Right renal pelvis (tissue), 4 donors: ENCODE data around the gene FBXL7. TPM values are rescaled to one million over a fixed set of nuclear protein-coding genes. Genes with fewer than 3 reads are reported as not detected.

ENCODE experiments used
- DNase-seq, 4 donors: peaks; one replicate each; pipeline ENCODE4 v3.0.0-alpha.2; 2013; ENCODE audit warnings: low read depth in 4 of 4, low spot score in 3 of 4, missing footprints in 1 of 4
- polyA plus RNA-seq, 4 donors: library from polyadenylated mRNA; unstranded; fragments of 120-200 nt; gene quantifications; one replicate each; pipeline ENCODE4 v1.2.1, GENCODE V29; 2013; ENCODE audit not compliant: insufficient read length in 4 of 4

FBXL7 gene
- polyA plus RNA-seq, 4 donors = 25.9 to 30.1 (median 28.2) TPM

DNA sequence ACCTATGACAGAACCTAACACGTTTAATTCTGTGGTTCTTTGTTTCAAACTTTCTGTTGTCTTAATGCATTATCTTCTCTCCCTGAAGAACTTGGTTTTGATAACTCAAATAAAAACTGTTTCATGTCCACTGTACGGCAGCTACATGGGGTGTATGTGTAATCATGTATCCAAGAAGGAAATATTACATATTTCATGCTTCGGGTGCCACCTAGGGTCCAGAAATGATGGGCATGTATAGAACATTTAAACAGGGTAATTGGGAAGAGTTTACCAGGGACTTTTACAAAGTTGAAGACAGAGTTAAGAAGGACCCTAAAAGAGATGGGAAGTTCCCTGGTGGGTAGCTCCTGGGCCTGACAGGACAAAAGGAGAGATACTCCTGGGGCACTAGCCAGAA lies 291.3 kb downstream of the FBXL7 start:
- no peak for DNase-seq

DNA sequence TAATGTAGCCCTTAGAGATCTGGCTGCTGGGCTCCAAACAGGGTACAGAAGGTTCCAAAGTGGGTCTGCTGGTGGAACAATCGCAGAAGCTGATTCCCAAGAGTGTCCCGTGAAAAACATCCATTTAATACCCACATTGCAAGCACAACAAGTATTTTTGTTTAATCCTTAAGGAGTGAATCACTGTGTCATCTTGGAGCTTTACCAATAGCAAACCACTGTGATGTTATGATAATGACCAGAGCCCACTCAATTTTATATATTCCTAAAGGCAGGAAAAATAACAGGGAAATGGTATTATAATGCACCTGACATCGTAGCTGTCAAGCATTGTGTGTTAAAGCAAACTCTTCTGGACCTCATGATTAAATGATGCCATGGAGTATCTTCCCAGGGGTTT lies 291.9 kb downstream of the FBXL7 start:
- no peak for DNase-seq

DNA sequence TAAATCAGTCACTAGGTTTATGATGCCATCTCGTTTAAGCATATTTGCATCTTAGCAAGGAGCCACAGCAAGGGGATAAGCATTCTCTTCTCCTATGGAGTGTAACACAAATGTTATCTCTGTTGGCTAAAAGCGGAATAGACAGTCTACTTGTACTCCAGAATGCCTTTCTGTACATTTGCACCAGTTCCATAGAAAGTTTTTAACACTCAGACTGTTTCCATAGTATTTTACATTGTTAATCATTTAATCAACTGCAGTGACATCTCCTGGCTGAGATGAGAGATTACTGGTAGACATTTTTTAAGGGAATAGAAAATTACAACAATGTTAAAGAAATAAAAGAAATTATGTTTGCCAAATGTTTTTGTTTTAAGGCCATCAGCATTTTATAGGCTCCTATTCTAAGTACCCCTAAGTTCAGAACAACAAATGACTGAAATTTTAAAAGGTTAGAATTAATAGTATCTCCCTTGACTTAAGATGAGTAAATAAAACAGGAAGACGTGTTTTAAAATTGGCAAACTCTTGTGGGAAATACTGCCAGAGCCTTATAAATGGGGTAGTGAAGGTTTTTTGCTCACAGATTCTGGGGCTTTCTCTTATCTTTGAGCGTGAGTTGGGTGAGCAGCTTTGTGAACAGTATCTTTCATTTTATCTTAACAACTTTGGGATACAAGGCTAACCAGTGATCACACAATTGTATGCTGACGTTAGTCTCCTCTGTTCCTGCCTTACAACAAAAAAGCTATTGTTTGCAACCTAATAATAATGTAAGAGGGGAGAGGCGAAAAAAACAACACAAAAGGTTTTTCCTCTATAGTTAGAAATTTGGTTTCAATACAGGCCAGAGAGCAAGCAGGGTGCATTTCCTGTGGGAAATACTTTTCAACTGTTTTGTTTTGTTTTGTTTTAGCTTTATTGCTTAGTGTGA lies 294.3 kb downstream of the FBXL7 start:
- DNase-seq = peak in 1 of 4 donors; percentile 9

DNA sequence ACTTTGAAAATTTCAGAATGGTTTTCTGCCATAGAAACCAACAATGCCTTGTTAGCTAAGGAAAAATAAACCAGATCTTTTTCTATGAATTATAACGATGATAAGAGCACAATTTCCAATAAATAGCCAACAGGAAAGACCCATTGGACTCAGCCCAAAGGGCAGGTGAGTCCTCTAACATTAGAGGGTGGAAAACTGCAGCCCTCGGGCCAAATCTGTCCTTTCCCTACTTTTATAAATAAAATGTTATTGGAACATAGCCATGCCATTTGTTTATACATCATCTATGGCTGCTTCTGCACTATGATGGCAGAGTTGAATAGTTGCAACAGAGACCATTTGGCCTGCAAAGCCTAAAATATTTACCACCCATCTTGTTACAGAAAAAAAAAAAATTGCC lies 296.1 kb downstream of the FBXL7 start:
- no peak for DNase-seq

DNA sequence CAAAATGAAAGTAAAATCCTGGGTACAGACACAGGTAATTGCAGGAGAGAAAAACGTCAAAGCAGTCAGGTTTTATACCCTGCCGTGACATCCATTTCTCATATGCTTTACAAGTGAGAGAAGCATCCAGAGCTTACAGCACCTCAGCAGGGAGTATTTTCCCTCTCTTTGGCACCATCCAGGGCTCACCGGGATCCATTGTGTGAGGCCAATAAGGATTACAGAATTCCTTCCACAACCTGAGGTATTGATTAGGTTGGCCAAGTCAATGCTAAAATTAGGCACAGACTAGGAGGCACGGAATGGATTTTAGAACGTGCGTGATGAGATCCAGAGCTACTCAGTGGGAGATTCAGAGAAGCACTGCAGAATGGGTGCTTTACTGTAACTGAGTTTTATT lies 296.6 kb downstream of the FBXL7 start:
- no peak for DNase-seq

DNA sequence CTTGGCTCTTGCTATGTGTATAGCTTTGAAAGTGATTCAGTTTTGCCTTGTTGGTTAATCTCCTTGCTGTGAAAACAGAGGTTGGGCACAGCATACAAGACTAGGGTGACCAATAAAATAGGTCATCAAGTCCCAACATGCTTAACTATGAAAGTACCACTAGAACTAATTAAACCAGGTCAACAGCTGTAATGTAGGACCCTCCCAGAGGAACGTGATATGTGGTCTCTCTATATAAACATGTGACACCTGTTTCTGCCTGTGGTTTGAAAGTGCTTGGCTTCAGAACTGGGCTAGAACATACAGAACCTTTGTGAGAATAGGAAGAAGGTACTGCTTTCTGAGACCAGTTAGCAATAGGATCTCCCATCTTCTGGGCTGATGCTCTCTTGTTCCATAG lies 297.1 kb downstream of the FBXL7 start:
- no peak for DNase-seq

DNA sequence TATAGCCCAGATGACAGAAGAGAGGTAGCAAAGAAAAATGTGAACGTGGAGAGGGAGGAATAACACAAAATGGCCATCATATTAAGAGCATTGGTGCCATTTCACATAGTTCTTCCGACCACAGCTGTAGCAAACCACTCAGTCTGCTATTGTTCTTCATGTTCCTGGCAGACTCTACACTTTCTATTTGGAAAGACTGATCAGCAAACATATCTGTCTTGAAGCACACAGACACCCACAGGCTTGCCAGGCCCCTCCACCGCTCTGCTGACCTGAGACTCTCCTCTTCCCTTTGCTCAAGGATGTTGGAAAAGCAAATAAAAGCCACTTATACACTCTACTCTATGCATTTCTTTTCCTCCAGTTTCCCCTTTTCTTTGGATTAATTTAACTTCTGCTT lies 298.0 kb downstream of the FBXL7 start:
- no peak for DNase-seq

DNA sequence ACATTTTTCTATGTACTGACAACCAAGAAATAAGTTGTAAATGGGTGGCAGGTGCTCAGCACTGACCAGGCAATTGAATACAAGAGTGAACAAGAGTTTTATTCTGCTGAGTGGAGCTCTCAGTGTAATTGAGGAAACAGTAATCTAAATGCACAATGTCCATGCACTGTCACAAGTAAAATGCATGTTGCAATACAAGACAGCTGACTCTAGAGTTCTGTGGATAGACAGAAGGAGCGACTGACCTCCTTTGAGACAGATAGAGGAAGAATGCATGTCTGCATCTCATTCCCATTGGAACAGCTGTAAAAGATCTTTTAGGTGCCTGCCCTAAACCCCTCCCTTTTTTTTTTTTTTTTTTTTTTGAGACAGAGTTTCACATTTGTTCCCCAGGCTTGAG lies 299.0 kb downstream of the FBXL7 start:
- no peak for DNase-seq

DNA sequence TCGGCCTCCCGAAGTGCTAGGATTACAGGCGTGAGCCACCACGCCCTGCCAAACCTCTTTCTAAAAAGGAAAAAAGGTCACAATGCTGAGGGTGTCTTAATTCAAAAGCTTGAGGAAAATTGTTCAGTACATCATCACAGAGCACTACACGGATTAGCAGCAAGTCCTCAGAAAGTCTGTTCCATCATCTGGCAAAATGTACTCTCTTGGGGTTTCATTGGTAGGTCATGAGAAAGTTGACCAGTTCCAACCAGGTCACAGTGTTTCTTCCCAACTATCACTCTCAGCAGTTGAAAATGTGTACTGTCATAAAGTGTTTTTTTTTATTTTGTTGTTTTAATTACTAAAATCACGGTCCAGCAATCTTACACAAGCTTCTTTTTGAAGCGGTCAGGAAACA lies 299.6 kb downstream of the FBXL7 start:
- DNase-seq = no peak

DNA sequence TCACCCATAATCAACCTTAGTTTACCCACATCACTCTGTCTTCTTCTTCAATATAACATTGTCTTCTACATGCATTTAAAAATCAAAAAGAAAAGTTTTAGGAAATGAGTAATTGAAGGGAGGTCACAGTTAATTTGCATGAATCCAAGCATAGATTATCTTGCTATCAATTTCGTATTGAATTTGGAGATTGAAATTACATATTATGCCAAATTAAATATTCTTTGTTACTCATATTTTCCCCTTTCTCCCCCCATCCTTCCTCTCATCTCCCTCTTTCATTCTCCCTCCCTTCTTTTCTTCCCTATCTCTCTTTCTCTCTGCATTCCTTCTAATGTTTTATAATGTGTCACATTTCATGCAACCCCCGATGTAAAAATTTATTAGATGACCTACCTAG lies 303.3 kb downstream of the FBXL7 start:
- no peak for DNase-seq

DNA sequence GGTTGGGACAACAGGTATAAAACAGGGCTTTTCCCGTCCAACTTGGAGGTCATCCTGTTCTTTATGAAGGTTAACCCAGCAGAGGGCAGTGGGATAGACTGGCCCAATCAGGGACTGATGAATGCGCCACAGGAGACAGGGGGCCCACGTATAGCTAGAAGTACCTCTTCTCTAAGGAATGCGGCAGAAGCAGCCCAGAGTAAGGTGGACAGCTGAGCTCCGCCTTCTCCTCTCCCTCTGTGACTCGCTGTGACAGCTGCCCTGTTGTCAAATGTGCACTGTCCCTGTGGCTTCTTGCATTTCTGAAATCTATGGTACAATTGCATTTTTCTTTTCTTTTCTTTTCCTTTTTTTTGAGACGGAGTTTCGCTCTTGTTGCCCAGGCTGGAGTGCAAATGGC lies 306.6 kb downstream of the FBXL7 start:
- no peak for DNase-seq

DNA sequence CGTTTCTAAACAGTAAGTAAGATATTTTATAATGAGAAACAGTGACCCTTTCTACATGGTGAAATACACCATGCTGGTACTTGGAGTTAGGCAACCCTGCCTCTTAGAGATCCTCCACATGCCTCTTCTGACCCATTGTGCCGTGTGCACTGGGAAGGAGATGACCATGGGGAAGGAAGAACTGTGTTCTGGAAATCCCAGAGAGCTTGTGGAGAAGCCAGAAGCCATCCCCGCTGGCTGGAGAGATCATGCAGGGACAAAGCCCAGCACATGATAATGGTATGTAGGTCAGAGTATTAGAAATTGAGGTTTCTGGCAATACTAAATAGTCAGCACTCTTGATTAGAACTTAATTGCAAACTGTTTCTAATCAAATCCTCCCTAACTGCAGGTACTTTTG lies 307.3 kb downstream of the FBXL7 start:
- DNase-seq = no peak

DNA sequence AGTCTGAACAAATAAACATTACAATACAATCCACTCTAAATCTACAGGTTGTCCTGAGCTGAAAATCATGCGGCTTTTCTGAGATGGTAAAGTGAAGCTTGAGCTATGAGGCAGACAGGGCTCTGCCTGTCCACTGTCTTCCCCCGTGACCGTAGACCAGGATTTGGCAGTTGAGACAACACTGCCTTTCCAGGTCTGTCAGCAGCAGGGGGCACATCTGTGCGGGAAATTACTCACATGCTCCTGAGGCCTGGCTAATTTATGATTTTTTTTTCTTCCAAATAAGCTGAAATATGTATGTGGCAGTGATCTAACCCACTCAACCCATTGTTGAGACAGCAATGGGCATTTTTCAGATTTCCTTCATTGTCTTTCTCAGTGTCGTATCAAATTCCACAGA lies 307.9 kb downstream of the FBXL7 start:
- DNase-seq = no peak

DNA sequence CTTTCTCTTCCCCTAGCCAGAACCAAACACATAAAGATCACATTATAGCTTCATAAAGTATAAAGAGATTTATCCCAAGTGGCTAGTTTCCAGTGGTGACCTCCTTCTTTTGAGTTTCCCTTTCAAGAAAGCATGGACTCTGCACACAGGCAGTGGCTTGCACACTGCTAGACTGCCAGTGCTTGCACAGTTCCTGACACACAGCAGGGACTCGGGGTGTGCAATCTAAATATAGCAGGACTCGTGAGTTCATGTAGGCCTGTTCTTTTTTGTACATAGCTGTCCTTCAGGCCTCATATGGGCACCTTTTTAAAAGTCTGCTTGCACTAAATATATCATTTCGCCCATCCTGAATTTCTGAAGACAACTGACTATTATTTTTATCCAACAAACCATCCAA lies 308.6 kb downstream of the FBXL7 start:
- no peak for DNase-seq

DNA sequence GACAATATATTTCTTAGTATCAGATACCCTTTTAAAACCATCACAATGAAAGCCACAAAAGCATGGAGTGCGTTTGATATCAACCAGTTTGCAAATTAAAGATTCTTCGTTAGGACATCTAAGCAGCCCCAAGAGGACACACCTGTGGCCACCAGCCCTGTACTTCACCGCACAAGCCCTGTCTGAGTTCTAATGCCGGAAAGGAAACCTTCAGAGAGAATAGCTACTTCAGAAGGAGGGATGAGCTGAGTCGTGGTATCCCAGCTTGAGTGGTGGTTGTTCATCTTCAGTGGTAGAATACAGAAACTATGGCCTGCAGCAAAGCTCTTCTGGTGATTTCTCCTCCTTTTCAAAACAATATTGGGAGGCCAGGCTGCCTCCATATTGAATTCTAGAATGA lies 319.6 kb downstream of the FBXL7 start:
- DNase-seq = no peak

DNA sequence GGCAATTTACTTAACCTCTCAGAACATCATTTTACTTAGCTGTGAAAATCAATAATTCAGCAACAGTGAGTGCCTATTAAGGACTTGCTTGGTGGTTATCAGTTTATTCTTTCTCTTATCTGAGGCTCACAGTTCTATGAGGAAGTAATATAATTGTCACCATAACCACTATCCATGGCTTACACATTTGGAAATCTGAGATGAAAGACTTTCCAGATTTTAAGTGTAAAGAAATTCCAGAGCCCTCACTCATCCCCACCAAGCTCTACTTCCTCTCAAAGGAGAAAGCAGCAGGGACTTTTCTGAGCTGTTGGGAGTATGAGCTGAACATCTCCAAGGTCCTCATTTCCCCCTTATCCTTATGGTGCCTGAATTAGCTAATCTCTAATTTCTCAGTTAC lies 321.5 kb downstream of the FBXL7 start:
- DNase-seq = no peak

DNA sequence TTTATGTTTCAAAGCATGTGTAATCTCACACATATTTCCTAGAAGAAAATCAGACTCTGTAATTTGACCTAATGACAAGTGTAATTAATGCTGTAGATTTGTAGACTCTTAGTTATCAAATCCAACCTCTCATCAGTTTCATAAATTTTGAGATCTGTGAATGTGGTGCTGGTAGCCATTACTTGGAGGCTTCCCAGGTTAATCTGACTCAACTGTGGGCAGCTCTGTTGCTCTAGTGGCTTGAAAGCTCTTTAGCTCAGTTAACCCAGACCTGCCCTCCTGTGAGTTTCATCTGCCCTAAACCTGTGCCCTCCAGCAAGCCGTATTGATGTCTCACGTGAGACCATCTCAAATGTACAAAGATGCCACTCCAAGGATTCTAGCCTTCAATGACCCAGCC lies 323.4 kb downstream of the FBXL7 start:
- DNase-seq = no peak

DNA sequence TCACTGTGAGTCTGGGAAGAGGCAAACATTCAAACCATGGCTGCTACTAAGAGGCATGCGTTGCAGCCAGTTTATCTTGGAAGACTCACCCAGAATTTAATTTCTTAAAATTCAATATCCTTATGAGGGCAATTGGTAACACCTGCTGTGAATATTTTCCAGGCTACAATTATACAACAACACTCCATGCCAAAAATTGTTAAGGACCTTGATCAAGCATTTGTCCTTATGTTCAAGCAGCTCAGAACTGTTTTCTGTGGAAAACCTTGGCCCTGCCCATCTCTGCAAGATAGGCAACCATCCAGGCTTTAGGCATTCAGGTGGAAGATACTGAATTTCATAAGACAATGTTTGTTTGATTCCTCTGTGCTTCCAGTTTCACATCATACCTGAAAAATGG lies 327.8 kb downstream of the FBXL7 start:
- no peak for DNase-seq

DNA sequence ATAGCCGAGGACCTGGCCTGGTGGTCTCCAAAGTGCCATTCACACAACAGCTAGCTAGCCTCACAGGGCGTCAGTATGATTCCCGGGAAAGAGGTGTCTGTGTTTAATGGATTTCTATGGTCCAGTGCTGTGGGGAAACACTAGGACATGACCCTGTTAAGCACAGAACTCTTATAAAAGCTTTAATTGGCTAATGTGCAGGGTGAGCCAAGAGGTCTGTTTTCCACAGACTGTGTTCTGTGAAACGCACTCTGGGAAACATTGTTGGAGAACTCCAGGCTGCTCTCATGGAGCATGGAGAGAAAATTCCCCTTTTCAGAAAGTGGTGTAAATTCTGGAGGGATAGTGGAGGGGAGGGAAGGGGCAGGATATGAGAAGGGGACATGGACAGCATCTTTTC lies 331.4 kb downstream of the FBXL7 start:
- no peak for DNase-seq

DNA sequence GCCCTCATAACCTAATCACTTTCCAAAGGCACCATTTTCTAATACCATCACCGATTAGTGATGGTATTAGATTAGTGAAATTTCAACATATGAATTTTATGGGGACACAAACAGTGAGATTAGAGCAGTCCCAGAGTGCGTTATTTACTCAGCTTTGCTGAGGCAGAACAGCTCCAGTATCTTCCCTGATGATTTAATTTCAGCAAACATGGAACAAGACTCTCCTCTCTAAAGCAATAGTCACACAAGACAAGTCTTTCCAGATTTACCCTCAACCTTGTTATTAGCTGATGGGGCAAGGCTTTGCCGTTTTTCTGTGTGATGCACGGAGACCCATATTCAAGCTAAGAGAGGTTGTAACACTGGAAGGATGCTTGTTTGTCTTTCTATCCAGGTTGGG lies 333.4 kb downstream of the FBXL7 start:
- no peak for DNase-seq

DNA sequence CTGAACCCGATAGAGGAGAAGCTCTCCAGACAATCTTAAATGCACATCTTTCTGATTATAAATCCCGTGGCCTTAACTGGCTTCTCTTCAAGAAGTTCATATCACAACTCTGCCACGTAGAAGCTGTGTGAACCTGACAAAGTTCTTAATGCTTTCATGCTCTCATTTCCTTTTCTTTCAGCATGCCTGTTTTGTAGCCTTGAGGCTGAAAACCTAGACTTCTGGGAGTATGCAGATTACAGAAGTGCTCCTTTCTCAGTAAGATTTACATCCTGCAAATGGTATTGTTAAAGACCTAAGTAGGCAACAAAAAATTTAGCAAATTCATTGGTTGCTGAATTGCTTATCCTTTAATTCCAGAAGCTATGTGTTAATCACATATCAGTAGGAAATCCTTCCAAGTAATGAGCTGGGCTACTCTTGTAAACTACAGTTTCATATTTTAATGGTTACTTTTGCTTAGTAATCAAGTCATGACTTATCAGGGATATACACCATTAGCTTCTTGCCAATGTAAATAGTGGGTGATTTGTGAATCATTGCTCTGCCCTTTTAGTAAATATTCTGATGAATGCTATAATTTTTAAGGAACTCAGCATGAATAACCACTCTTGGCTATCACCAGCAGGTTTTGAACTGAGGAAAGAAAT lies 334.7 kb downstream of the FBXL7 start:
- DNase-seq = no peak

DNA sequence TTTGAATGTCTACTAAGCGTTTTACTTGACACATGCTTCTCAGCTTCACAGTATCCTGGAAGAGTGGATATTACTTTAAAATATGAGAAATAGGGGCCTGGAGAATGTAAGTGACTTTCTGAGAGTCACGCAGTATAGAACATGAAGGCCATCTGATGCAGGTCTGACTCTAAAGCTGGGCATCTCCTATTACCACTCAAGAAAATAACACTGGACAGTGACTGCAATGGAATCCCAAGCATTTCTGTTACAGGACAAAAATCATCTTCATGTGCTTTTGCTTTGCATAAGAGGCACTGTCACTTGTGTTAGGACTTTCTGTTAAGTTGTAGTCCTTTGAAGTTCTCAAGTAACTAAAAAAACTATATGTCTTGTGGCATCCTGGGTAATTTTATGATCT lies 335.5 kb downstream of the FBXL7 start:
- no peak for DNase-seq
